GM06990 (cell line): ENCODE results near the gene PDZD2.

Experiments used
- DNase-seq: peaks from one replicate; pipeline ENCODE4 v3.0.0-alpha.2; 2011; ENCODE audit not compliant: insufficient read length; ENCODE audit errors: extremely low read depth
- H3K27me3 ChIP-seq: replicated peaks from 2 replicates; pipeline ENCODE4 v1.6.0; 2011; ENCODE audit warnings: low read length; ENCODE audit not compliant: control insufficient read depth, insufficient read depth
- H3K36me3 ChIP-seq: 2 replicates; pipeline ENCODE4 v1.5.1; 2011; ENCODE audit warnings: low read length; ENCODE audit not compliant: control insufficient read depth, insufficient read depth
- H3K4me3 ChIP-seq: replicated peaks from 2 replicates; pipeline ENCODE4 v1.5.1; 2011; ENCODE audit warnings: low read depth, mild to moderate bottlenecking, control low read depth, low read length
- CTCF ChIP-seq: IDR thresholded peaks from 2 replicates; pipeline ENCODE4 v1.5.1; 2011; ENCODE audit warnings: low read length, control low read depth, mild to moderate bottlenecking, inconsistent platforms; ENCODE audit not compliant: insufficient read depth, poor library complexity, severe bottlenecking

PDZD2 gene

GRCh38 chr5:32132757-32133156, 493.8 kb downstream of the PDZD2 start:
- Histone ChIP-seq H3K4me3 (no peak overlapping the region), H3K36me3 (peaks cover 9% of the 10 kb centered on the region), H3K27me3 (no peaks in the 10 kb centered on the region)
- TF ChIP-seq CTCF, result no peak
- DNase-seq, result no peak

GRCh38 chr5:32135086-32135485, 496.2 kb downstream of the PDZD2 start:
- no peak for DNase-seq
- peaks cover 5% of the 10 kb centered on the region; the same call in 1 of the 2 replicates for H3K36me3 ChIP-seq
- no peaks in the 10 kb centered on the region for H3K27me3 ChIP-seq
- no peak overlapping the region for H3K4me3 ChIP-seq
- TF ChIP-seq CTCF, result no peak

DNA sequence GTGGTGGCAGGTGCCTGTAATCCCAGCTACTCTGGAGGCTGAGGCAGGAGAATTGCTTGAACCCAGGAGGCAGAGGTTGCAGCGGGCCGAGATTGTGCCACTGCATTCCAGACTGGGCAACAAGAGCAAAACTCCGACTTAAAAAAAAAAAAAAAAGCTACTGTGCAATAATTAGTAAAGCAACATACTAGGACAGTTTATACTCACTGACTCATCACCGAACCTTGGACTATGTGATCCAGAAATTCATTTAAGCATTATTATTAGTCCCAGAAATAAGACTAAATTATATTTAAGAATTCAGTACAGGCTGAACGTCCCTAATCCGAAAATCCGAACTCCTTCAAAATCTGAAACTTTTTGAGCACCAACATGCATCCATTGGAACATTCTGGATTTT, 497.4 kb downstream of the PDZD2 start:
- peaks cover 5% of the 10 kb centered on the region; the same call in 1 of the 2 replicates for H3K36me3 ChIP-seq
- no peak overlapping the region for H3K4me3 ChIP-seq
- DNase-seq, result no peak
- no peaks in the 10 kb centered on the region for H3K27me3 ChIP-seq
- no peak for TF ChIP-seq CTCF

GRCh38 chr5:32138839-32139493, 500.0 kb downstream of the PDZD2 start:
- peaks cover 4% of the 10 kb centered on the region for H3K36me3 ChIP-seq
- no peak for TF ChIP-seq CTCF
- DNase-seq, result no peak
- no peaks in the 10 kb centered on the region for H3K27me3 ChIP-seq
- no peak overlapping the region for H3K4me3 ChIP-seq

- no peak overlapping the region for H3K4me3 ChIP-seq
- no peak for TF ChIP-seq CTCF
- no peak for DNase-seq
- H3K27me3 ChIP-seq, result no peaks in the 10 kb centered on the region
- no peaks in the 10 kb centered on the region; the same call in none of the 2 replicates for H3K36me3 ChIP-seq
Measured at GRCh38 chr5:32143617-32144377, 504.9 kb downstream of the PDZD2 start.
